Measurements from ENCODE around the gene PTBP1. TPM values are rescaled to one million over a fixed set of nuclear protein-coding genes. Genes with fewer than 3 reads are reported as not detected.
"Not testable (repeated sequence)": the region's sequence is repeated elsewhere in the genome, so short reads cannot be mapped to it uniquely, and the experiment has no call there.

PTBP1 gene
- polyA plus RNA-seq, 4 donors, result 365 to 458 (median 390) TPM

DNA sequence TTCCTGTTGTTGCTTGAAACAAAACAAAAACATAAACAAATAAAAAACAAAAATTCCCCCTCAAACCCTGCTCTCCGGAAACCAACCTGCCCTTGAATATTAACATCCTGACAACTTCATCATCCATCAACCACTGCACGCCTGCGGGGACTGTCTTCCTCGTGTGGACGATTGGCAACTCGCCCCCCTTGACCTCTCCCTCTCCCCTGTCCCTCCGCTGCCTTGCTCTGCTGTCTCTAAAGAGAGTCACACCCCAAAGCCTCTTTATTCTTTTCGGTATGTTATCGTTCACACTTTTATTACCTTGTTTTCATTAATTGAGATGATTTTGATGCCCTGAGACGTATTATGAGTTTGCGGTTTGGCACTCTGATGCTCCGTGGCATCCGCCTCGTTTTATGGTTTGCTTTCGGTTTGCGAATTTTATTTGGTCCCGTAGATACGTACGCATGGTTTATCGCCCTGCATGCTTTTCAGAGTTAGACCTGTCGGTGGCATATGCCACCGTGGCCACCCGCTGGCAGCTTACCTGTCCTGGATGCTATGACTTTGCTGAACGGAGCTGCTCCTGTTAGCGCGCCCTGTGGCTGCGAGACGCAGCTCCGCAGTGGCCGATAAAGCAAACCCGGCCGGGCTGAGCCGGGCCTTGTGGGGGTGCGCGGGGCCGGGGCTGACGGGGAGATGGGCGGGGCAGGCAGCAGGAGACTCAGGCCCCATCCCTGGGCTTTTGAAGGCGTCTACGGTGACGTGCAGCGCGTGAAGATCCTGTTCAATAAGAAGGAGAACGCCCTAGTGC lies 10.6 kb downstream of the PTBP1 start:
- no peak for DNase-seq (ENCODE audit: low read depth in 4 of 4, low spot score in 3 of 4)

- DNase-seq (ENCODE audit: low read depth in 4 of 4, low spot score in 3 of 4), result no peak
Observed at GRCh38 chr19:808423-808775, 11.1 kb downstream of the PTBP1 start.

GRCh38 chr19:810077-810855 lies 13.0 kb downstream of the PTBP1 start:
- DNase-seq (ENCODE audit: low read depth in 4 of 4, low spot score in 3 of 4), result no peak

- DNase-seq (ENCODE audit: low read depth in 4 of 4, low spot score in 3 of 4), result no peak
Observed at GRCh38 chr19:810883-811489, 13.7 kb downstream of the PTBP1 start.

- no peak for DNase-seq (ENCODE audit: low read depth in 4 of 4, low spot score in 3 of 4)
Observed at GRCh38 chr19:811506-812048, 14.3 kb downstream of the PTBP1 start.

DNA sequence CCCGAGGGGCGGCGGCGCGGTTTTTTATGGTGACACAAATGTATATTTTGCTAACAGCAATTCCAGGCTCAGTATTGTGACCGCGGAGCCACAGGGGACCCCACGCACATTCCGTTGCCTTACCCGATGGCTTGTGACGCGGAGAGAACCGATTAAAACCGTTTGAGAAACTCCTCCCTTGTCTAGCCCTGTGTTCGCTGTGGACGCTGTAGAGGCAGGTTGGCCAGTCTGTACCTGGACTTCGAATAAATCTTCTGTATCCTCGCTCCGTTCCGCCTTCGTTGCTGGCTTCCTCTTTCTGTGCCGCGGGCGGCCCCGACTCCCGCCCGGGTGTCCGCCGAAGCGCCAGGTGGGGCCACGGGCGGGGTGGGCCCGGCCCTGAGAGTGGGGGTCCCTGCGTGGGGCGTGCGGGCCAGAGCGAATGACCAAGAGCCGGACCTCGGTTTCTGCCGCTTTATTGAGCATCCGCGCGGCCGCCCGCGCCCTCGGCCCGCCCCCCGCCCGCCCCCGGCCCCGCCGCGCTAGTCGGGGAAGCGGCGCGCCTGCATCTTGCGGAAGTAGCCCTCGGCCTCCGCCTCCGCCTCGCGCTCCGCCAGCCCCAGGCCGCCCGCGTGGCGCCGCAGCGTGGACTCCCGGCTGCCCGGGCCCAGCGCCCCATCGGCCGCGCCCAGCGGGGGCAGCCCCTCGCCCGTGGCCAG lies 14.9 kb downstream of the PTBP1 start:
- no peak for DNase-seq (ENCODE audit: low read depth in 4 of 4, low spot score in 3 of 4)

DNA sequence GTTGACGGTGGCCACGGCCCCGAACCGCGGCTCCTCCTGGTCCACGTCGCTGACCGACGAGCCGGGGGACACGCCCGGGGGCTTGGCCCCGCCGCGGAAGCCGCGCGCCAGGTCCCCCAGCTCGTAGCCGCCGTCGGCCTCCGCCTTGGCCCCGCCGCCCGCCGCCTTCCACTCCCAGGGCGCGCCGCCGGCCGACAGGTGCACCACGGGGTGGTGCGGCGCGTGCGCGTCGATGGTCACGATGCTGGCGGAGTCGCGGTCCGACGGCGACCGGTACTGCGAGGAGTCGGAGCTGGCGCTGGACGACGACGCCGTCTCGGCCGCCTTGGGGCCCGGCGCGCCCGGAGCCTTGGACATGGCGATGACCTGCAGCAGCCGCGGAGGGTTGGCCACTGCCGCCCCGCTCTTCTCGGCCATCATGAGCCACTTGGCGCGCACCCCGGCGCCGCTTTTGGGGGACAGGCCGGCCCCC lies 15.5 kb downstream of the PTBP1 start:
- no peak for DNase-seq (ENCODE audit: low read depth in 4 of 4, low spot score in 3 of 4)

DNA sequence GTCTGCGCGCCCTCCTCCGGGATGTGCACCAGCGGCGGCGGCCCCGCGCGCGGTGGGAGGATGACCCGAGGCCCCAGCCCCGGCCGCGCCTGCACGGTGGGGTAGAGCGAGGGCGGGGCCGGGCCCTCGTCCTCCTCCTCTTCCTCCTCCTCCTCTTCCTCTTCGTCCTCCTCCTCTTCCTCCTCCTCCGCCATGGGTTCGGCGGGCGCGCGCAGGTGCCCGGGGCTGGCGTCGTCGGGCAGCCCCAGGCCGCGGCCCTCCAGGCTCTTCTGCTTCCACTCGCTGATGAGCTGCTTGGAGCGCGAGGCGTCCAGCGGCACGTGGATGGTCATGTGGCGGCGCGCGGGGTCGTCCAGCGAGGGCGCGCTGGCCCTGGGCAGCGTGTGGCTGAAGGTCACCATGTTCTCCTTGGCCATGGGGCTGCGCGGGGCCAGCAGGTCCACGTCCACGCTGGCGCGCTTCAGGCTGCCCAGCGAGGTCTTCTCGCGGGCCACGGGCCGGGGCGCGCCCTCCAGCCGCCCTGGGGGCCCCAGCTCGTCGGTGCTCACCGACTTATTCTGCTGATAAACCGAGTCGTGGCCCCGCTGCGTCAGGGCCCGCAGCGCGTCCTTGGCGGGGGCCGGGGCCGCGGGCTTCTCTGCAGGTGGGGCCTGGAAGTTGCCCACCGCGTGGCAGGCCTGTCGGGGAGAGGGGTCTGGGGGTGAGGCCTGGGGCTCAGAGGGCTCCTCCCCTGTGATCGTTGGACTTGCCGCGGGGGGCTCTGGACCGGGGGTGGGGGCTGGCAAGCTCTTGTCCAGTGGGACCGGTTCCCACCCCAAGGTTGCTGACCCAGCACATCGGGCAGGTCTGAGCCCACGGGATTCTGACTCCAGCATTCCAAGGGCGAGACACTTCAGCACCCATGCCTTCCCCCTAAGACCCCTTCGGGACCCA lies 16.2 kb downstream of the PTBP1 start:
- no peak for DNase-seq (ENCODE audit: low read depth in 4 of 4, low spot score in 3 of 4)

DNA sequence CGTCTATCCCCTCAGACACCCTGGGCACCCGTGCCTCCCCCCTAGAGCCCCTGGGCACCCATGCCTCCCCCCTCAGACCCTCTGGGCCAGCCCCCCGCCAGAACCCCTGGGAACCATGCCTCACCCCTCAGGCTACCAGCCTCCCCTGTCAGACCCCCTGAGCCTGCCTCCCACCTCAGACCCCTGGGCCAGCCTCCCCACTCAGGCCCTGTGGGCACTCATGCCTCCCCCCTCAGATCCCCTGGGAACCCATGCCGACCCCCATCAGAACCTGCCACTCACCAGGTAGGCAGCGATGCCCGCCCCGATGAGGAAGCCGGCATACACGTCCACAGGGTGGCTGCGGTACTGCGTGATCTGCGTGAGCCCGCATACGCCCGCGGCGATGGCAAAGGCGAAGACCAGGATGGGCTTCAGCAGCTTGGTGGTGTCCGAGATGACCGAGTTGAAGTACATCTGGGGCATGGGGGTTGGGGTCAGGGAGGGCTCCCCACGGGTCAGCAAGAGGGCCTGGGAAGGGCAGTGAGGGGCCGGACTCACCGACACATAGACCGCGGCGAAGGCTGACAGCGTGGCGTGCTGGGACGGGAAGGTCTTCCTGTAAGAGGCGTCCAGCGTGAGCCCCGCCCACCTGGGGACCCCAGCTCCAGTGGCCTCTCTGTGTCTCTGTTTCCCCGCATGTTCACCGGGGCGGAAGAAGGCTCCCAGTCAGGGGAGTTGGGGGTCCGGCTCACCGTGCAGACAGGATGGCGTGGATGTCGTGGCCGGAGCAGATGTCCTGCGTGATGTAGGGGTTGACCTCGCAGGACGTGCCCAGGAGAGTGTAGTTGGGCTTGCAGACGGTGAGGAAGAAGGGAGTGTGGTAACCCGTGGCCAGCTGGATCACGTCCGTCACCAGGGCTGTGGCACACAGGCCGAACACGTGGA lies 17.2 kb downstream of the PTBP1 start:
- no peak for DNase-seq (ENCODE audit: low read depth in 4 of 4, low spot score in 3 of 4)

DNA sequence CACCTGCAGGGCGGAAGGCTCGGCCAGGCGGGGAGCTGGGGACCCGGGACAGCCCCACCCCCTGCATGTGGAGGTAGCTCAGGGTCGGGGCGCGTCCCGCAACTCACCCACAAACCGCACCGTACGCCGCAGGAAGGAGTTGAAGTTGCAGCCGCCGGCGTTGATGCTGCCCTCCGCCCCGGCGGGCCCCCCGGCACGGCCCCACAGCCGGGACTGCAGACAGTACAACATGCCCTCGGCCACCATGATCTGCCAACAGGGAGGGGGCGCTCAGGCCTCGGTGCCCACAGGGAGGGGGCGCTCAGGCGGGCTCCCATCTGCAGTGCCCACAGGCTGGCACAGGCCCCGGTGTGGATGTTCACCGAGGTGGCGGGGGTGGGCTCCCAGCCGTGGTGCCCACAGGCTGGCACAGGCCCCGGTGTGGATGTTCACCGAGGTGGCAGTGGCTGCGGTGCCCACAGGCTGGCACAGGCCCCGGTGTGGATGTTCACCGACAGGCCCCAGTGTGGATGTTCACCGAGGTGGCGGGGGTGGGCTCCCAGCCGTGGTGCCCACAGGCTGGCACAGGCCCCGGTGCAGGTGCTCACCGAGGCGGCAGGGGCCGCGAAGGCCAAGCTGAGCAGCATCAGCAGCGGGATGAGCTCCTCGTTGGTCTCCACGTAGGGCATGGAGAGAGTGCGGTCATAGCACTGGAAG lies 18.0 kb downstream of the PTBP1 start:
- DNase-seq (ENCODE audit: low read depth in 4 of 4, low spot score in 3 of 4), result no peak

DNA sequence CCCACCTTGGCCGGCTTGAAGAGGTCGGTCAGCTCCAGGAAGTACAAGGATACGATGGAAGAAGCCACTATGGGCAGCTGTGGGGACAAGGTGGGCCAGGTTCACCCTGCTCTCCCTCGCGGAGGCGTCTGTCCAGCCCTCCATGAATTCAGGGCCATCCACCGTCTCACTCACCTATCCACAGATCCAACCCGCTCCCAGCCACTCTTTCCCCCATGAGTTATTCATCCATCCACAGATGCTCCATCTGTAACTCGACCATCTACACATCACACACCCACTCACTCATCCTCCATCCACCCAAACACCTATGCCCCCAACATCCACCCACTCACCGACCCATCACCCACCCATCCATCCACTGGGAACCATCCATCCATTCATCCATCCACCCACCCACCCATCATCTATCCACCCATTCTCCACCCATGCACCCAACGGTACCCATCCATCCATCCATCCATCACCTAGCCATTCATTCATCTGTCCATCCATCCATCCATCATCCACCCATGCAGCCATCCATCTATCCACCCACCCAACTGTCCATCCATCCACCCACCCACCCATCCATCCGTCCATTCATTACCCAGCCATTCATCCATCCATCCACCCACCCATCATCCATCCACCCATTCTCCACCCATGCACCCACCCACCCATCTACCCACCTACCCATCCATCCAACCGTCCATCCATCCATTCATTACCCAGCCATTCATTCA lies 18.7 kb downstream of the PTBP1 start:
- no peak for DNase-seq (ENCODE audit: low read depth in 4 of 4, low spot score in 3 of 4)

GRCh38 chr19:816500-816857 lies 19.2 kb downstream of the PTBP1 start:
- no peak for DNase-seq (ENCODE audit: low read depth in 4 of 4, low spot score in 3 of 4)

DNA sequence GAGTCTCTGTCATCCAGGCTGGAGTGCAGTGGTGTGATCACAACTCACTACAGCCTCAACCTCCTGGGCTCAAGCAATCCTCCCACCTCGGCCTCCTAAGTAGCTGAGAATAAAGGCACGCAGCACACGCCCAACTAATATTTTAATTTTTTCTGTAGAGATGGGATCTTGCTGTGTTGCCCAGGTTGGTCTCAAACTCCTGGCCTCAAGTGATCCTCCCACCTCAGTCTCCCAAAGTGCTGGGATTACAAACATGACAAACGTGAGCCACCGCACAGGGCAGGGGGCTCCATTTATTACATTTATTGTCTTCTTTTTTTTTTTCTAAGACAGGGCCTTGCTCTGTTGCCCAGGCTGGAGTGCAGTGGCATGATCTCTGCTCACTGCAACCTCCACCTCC lies 23.0 kb downstream of the PTBP1 start:
- not testable (repeated sequence) for DNase-seq (ENCODE audit: low read depth in 4 of 4, low spot score in 3 of 4)

GRCh38 chr19:821231-821824 lies 24.1 kb downstream of the PTBP1 start:
- no peak for DNase-seq (ENCODE audit: low read depth in 4 of 4, low spot score in 3 of 4)

DNA sequence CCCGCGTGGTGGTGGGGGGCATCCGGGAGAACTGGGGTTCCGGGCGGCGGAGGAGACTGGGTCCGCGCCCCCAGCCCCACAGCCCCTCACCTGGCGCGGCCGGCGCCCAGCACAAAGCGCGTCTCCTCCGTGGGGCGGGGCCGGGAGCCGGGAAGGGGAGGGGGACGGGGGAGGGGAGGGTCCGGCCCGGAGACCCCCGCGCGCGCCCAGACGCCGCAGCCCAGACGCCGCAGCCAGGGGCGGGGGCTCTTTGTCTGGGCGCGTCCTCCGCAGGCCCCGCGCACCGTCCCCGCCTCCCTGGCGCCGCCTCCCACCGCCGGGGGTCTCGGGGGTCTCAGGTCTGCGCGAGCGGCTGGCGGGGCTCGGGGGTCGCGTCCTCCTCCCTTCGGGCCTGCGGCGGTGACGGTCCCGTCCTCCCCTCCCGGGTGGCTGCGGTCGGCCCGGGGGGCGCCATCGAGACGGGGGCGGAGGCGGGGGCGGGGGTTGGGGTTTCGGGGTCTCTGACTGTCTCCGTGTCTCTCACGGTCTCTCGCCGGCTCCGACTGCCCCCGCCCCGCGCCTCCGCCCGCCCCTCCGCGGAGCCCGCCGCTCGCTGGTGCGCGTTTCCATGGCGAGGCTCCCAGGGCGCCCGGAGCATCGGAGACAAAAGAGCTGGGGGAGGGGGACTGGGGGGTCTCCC lies 24.7 kb downstream of the PTBP1 start, which contains the start of gene PLPPR3:
PLPPR3 (minus strand) TSS at position 131 of the 679 bp plus-strand sequence. CDS start 396 bp downstream, outside the sequence.
- DNase-seq (ENCODE audit: low read depth in 4 of 4, low spot score in 3 of 4), result no peak

GRCh38 chr19:823565-824121 lies 26.4 kb downstream of the PTBP1 start:
- no peak for DNase-seq (ENCODE audit: low read depth in 4 of 4, low spot score in 3 of 4)
